HG02884 (cell line): ENCODE measurements around the gene TNFSF13.

ENCODE experiments used
- ATAC-seq: cut with Tn5 transposase; IDR thresholded peaks from one replicate; pipeline ENCODE4 v1.9.1; 2021; ENCODE audit warnings: mild to moderate bottlenecking, moderate library complexity; ENCODE audit not compliant: unreplicated experiment

TNFSF13 gene

GRCh38 chr17:7573324-7574080 is 15.0 kb downstream of the TNFSF13 start:
- no peak for ATAC-seq

- no peak for ATAC-seq
Measured at GRCh38 chr17:7574176-7574953, 15.8 kb downstream of the TNFSF13 start.

DNA sequence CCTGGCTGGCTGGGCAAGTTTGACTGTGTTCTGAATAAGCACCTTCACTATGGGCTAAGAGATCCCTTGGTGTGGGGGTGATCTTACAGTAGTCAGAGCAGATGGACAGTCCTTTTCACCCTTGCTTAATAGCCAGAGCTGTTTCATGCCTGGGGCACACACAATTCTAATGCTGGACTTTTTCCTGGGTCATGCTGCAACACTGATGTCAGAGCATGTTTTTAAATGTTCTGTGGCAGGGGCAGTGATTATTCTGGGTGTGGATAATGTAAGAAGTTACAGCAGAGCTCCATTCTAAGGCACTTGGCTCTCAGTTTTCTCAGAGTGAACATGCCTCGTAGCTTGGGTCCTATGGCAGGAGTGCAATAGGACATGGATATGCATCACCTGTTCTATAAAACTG is 16.9 kb downstream of the TNFSF13 start:
- no peak for ATAC-seq

- no peak for ATAC-seq
Measured at GRCh38 chr17:7575959-7576358, 17.4 kb downstream of the TNFSF13 start.

DNA sequence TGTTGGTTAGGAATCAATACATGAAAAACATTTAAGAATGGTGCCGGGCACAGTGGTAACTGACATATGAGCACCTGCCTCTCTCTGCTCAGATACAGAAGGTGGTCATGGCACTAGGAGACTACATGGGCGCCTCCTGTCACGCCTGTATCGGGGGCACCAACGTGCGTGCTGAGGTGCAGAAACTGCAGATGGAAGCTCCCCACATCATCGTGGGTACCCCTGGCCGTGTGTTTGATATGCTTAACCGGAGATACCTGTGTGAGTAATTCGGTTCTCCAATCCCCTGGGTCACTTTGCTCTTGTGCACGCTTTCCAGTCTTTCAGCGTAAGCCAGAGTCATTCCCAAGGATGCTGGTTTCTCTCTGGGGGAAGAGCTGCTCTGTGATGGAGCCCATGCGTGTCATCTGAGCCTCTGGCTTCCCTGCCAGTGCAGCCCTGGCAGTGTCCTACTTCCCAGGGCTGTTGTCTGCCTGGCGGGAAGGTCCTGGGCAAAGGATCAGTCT is 17.9 kb downstream of the TNFSF13 start:
- no peak for ATAC-seq

DNA sequence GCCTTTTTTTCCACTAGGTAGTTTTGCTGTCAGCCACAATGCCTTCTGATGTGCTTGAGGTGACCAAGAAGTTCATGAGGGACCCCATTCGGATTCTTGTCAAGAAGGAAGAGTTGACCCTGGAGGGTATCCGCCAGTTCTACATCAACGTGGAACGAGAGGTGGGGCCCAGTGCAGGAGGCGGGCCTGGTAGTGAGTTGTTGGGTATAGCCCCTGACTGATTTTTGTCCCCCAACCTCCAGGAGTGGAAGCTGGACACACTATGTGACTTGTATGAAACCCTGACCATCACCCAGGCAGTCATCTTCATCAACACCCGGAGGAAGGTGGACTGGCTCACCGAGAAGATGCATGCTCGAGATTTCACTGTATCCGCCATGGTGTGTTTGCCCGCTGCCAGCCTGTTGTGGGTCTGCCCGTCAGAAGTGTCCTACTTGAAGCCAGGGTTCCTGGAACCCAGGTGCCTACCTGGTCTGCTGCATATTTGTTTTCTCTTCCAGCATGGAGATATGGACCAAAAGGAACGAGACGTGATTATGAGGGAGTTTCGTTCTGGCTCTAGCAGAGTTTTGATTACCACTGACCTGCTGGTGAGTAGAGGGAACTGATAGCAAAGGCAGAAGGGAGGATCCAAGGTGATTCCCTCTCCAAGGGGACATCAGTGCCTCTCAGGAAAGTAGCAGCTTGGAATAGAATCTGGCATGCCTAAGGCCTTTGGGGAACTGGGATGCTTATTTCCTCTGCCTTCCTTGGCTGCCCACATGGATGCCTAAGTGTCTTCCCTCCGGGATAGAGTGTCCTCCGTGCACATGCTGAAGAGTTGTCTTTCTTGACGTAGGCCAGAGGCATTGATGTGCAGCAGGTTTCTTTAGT is 19.0 kb downstream of the TNFSF13 start:
- ATAC-seq = no peak

GRCh38 chr17:7579001-7579833 is 20.7 kb downstream of the TNFSF13 start, which contains the start of gene CD68:
Gene CD68, plus strand, starts transcription at chr17:7579638. Its CDS starts 40 bp downstream, at chr17:7579678.
- peak; percentile 34 for ATAC-seq

DNA sequence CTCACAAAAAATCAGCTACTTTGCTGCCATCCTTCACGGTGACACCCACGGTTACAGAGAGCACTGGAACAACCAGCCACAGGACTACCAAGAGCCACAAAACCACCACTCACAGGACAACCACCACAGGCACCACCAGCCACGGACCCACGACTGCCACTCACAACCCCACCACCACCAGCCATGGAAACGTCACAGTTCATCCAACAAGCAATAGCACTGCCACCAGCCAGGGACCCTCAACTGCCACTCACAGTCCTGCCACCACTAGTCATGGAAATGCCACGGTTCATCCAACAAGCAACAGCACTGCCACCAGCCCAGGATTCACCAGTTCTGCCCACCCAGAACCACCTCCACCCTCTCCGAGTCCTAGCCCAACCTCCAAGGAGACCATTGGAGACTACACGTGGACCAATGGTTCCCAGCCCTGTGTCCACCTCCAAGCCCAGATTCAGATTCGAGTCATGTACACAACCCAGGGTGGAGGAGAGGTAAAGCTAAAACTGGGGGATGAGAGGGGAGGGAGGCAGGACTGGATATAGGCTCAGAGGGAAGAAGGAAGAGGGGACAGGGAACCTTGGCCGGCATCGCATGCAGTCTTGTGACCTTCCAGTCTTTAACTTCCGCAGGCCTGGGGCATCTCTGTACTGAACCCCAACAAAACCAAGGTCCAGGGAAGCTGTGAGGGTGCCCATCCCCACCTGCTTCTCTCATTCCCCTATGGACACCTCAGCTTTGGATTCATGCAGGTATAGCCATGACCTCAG is 21.5 kb downstream of the TNFSF13 start:
- no peak for ATAC-seq

DNA sequence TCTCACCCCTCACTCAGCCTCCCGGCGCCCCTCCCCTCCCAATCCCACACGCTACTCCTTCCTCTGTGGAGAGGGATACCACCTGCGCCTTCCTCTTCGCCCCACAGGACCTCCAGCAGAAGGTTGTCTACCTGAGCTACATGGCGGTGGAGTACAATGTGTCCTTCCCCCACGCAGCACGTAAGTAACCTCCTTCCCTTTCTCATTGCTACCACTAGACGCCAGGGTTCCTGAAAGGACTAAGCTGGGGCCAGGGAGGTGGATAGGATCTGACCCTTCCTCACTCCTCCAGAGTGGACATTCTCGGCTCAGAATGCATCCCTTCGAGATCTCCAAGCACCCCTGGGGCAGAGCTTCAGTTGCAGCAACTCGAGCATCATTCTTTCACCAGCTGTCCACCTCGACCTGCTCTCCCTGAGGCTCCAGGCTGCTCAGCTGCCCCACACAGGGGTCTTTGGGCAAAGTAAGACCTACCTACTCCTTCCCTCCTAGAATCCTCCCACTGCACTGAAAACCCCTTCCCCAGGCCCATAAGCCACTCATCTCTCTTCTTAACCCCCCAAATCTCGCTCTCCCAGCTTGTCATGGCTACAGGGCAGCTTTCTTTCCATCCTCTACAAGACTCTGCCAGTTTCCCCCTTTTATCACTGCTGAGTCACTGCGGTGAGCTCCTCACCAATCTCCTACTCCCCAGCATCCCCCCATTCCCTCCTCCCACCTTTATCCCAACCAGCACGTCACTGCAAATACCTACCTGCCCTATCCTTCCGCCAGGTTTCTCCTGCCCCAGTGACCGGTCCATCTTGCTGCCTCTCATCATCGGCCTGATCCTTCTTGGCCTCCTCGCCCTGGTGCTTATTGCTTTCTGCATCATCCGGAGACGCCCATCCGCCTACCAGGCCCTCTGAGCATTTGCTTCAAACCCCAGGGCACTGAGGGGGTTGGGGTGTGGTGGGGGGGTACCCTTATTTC is 22.3 kb downstream of the TNFSF13 start:
- ATAC-seq = no peak

GRCh38 chr17:7582396-7583252 is 24.1 kb downstream of the TNFSF13 start:
- no peak for ATAC-seq

- peak; percentile 49 for ATAC-seq
Measured at GRCh38 chr17:7583253-7584109, 24.9 kb downstream of the TNFSF13 start, which contains the start of gene MPDU1. Gene MPDU1, plus strand, starts transcription at chr17:7583852. Its CDS starts 11 bp downstream, at chr17:7583863.

GRCh38 chr17:7586673-7587419 is 28.3 kb downstream of the TNFSF13 start:
- ATAC-seq = no peak

- ATAC-seq = no peak
Measured at GRCh38 chr17:7587420-7588151, 29.0 kb downstream of the TNFSF13 start.

- ATAC-seq = no peak
Measured at GRCh38 chr17:7588553-7589203, 30.1 kb downstream of the TNFSF13 start.
